Skeletal muscle tissue (tissue), 4 donors: ENCODE results near the gene EDARADD. TPM values are rescaled to one million over a fixed set of nuclear protein-coding genes. Genes with fewer than 3 reads are reported as not detected.
"Not testable (repeated sequence)": the region's sequence is repeated elsewhere in the genome, so short reads cannot be mapped to it uniquely, and the experiment has no call there.

ENCODE experiments used
- H3K27ac ChIP-seq: one replicate; pipeline ENCODE4 v1.7.0; 2013; ENCODE audit warnings: mild to moderate bottlenecking, low read depth, low read length, inconsistent platforms
- H3K27me3 ChIP-seq, 3 donors: one replicate each; pipeline ENCODE4 v1.7.0; 2013; ENCODE audit warnings: low read length in 3 of 3; ENCODE audit not compliant: control insufficient read depth in 3 of 3, insufficient read depth in 3 of 3
- H3K36me3 ChIP-seq, 3 donors: one replicate each; pipeline ENCODE4 v1.7.0; 2013; ENCODE audit warnings: low read length in 3 of 3; ENCODE audit not compliant: control insufficient read depth in 3 of 3, insufficient read depth in 3 of 3
- H3K4me1 ChIP-seq, 3 donors: one replicate each; pipeline ENCODE4 v1.7.0; 2013; ENCODE audit warnings: low read length in 3 of 3, mild to moderate bottlenecking in 3 of 3; ENCODE audit not compliant: control insufficient read depth in 3 of 3, insufficient read depth in 3 of 3
- H3K4me3 ChIP-seq, 3 donors: one replicate each; pipeline ENCODE4 v1.7.0; 2013; ENCODE audit warnings: low read length in 3 of 3
- H3K9ac ChIP-seq, 3 donors: one replicate each; pipeline ENCODE4 v1.7.0; 2013; ENCODE audit warnings: low read length in 3 of 3, mild to moderate bottlenecking in 3 of 3, moderate library complexity in 2 of 3, low read depth in 1 of 3
- H3K9me3 ChIP-seq, 3 donors: one replicate each; pipeline ENCODE4 v1.7.0; 2013; ENCODE audit warnings: low read length in 3 of 3; ENCODE audit not compliant: control insufficient read depth in 3 of 3
- total RNA-seq: library from RNA; depleted of rRNA; stranded (reverse); fragments of >200 nt; gene quantifications from one replicate; pipeline ENCODE4 v1.2.3, GENCODE V29; 2014
- donor health status: Osteomylitis.

Gene EDARADD
- under 0.01 TPM for total RNA-seq

DNA sequence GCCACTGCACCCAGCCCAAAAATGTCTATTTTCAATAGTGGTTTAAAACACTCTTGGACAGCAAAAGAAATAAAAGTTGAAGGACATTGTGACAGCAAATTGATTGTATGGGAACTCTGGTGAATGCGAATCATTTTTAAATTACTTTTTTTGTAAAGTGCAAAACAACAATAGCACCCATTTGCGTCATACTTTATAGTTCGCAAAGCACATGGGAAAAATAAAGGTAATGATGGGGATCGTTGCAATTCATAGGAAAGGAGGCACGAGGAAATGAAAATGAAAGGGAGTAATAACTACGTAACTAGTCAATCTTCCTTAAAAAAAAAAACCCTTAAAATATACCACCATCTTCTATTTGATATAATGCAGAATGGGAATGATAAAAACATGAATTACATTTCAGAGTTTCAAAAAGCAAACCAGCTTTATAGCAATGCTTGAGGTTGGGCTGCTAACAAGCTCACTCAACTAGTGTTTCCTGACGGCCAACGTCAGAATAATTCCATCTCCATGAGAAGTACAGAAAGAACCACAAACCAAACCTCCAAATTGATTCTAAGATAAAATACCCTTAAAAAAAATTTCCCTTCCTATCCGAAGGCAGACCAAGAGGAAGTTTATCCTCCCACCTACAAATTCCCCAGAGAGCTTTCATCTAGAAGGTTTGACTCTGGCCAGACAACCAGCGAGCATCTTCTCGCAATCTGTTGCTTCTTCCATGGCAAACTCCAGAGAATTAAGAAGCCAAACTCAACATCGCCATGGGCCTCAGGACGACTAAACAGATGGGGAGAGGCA lies at the start of gene EDARADD:
EDARADD (plus strand) TSS at position 606 of the 801 bp plus-strand sequence; CDS start at position 765, 159 bp downstream.
- H3K27ac ChIP-seq, result no peak within 1 kb of the TSS
- H3K4me1 ChIP-seq, result peaks cover 5 to 8% (median 5%) of the 10 kb centered on the region in 3 donors
- peaks cover 26 to 33% (median 28%) of the 10 kb centered on the region in 3 donors for H3K27me3 ChIP-seq
- no peaks in the 10 kb centered on the region for H3K36me3 ChIP-seq
- H3K9ac ChIP-seq, result peak within 1 kb of the TSS in 1 of 3 donors; percentile 8
- H3K4me3 ChIP-seq, result peak within 1 kb of the TSS; percentile 60 to 63 (median 61)
- no peaks in the 10 kb centered on the region for H3K9me3 ChIP-seq

- H3K4me3 ChIP-seq, result no peak overlapping the region
- no peak overlapping the region for H3K27ac ChIP-seq
- no peaks in the 10 kb centered on the region for H3K27me3 ChIP-seq
- H3K4me1 ChIP-seq, result no peaks in the 10 kb centered on the region
- no peaks in the 10 kb centered on the region for H3K36me3 ChIP-seq
- no peak overlapping the region for H3K9ac ChIP-seq
- H3K9me3 ChIP-seq, result no peaks in the 10 kb centered on the region
These were observed 48.4 kb upstream of the EDARADD start for GRCh38 chr1:236345728-236346127.

- H3K36me3 ChIP-seq, result no peaks in the 10 kb centered on the region
- no peak overlapping the region for H3K27ac ChIP-seq
- no peaks in the 10 kb centered on the region for H3K4me1 ChIP-seq
- H3K9ac ChIP-seq, result no peak overlapping the region
- no peak overlapping the region for H3K4me3 ChIP-seq
- no peaks in the 10 kb centered on the region for H3K27me3 ChIP-seq
- peaks cover 0 to 2% (median 0%) of the 10 kb centered on the region in 3 donors for H3K9me3 ChIP-seq
These were observed 46.0 kb upstream of the EDARADD start for GRCh38 chr1:236348071-236348470.

DNA sequence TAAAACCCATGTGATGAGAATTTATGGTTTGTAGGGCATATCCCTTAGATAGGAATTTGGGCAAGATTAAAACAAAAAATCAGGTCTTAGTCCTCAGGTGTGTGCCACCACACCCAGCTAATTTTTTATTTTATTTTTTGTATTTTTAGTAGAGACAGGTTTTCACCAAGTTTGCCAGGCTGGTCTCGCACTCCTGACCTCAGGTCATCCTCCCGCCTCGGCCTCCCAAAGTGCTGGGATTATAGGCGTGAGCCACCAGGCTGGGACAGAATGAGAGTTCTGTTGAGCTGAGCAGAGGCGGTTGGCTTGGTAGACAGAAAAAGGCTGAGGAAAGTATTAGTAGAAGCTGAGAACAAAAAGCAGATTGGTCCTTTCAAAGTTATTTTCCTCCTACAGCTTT lies 43.8 kb upstream of the EDARADD start:
- no peaks in the 10 kb centered on the region for H3K27me3 ChIP-seq
- H3K4me3 ChIP-seq, result no peak overlapping the region
- H3K9ac ChIP-seq, result no peak overlapping the region
- H3K27ac ChIP-seq, result no peak overlapping the region
- peaks cover 0 to 2% (median 0%) of the 10 kb centered on the region in 3 donors for H3K9me3 ChIP-seq
- no peaks in the 10 kb centered on the region for H3K36me3 ChIP-seq
- no peaks in the 10 kb centered on the region for H3K4me1 ChIP-seq

DNA sequence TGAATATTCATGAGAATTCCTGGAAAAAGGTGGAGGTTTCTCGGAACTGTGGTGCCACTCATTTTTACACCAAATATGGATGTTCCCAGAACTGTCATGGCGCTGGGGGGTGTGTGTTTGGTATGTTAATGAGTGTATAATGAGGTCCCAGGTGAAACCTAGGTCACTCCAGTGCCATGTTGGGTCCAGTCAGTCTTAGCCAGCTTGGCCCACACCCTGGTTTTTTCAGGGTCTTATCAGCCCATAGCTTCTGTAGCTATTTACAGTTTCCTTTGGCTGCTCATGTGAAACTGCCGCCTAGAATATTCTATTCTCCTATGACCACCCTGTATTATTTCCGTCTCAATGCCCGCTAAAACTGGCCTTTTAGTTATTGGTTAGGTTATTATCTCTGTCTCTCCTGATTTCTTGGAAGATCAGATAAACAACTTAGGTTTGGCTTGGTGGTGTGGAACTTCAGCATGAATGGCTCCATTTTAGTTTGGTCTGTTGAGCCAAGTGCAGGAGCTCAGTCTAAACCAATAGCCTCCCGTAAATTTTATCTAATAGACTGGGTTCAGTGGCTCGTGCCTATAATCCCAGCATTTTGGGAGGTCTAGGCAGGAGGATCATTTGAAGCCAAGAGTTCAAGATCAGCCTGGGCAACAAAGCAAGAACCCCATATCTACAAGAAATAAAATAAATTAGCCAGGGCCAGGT lies 42.1 kb upstream of the EDARADD start:
- H3K36me3 ChIP-seq, result no peaks in the 10 kb centered on the region
- no peak overlapping the region for H3K27ac ChIP-seq
- H3K4me3 ChIP-seq, result no peak overlapping the region
- no peaks in the 10 kb centered on the region for H3K27me3 ChIP-seq
- H3K9ac ChIP-seq, result no peak overlapping the region
- no peaks in the 10 kb centered on the region for H3K4me1 ChIP-seq
- H3K9me3 ChIP-seq, result peaks cover 0 to 2% (median 0%) of the 10 kb centered on the region in 3 donors

DNA sequence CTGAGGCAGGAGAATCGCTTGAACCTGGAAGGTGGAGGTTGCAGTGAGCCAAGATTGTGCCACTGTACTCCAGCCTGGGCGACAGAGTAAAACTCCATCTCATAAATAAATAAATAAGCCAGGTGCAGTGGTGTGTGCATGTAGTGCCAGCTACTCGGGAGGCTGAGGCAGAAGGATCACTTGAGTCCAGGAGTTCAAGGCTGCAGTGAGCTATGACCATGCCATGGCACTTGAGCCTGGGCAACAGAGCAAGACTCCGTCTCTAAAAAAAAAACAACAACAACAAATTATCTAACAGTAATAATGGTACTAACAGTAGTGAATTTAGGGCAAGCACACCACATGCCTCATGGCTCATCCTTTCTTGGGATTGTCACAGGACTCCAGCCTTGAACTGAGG lies 41.3 kb upstream of the EDARADD start:
- not testable (repeated sequence) for H3K27me3 ChIP-seq, H3K9ac ChIP-seq, H3K4me1 ChIP-seq, H3K9me3 ChIP-seq, H3K4me3 ChIP-seq, H3K27ac ChIP-seq, H3K36me3 ChIP-seq

GRCh38 chr1:236353813-236354212 lies 40.3 kb upstream of the EDARADD start:
- no peaks in the 10 kb centered on the region for H3K4me1 ChIP-seq
- H3K27ac ChIP-seq, result no peak overlapping the region
- H3K9me3 ChIP-seq, result peaks cover 0 to 2% (median 0%) of the 10 kb centered on the region in 3 donors
- no peak overlapping the region for H3K9ac ChIP-seq
- H3K27me3 ChIP-seq, result no peaks in the 10 kb centered on the region
- H3K4me3 ChIP-seq, result no peak overlapping the region
- no peaks in the 10 kb centered on the region for H3K36me3 ChIP-seq

- Histone ChIP-seq H3K27ac (no peak overlapping the region), H3K4me1 (no peaks in the 10 kb centered on the region), H3K4me3 (no peak overlapping the region), H3K36me3 (no peaks in the 10 kb centered on the region), H3K9me3 (peaks cover 0 to 4% (median 2%) of the 10 kb centered on the region in 3 donors), H3K9ac (no peak overlapping the region), H3K27me3 (no peaks in the 10 kb centered on the region)
These were observed 39.5 kb upstream of the EDARADD start for GRCh38 chr1:236354330-236355147.

DNA sequence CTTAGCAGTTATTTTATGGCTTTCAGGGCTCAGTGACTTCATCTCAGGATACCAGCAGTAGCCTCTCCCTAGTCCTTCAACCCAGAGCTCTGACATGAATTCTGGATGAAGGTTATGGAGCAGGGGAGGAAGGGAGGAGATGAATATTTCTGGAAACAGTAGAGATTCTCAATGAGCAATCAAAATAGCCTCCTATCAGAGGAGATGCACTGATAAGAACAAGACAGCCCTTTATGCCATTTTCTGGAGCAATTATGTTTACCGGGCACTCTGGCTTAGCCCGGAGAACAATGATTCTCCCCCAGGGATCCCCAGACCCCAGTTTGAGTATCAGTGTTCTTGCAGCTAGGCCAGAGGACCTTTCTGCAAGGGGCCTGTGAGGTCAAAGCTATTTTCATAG lies 37.9 kb upstream of the EDARADD start:
- Histone ChIP-seq H3K27me3 (no peaks in the 10 kb centered on the region), H3K9me3 (peaks cover 0 to 4% (median 2%) of the 10 kb centered on the region in 3 donors), H3K4me3 (no peak overlapping the region), H3K9ac (no peak overlapping the region), H3K27ac (no peak overlapping the region), H3K4me1 (no peaks in the 10 kb centered on the region), H3K36me3 (no peaks in the 10 kb centered on the region)
